Urinary bladder (tissue), 4 donors: ENCODE results near the gene MAB21L1. TPM values are rescaled to one million over a fixed set of nuclear protein-coding genes. Genes with fewer than 3 reads are reported as not detected.

Source experiments
- DNase-seq: peaks from one replicate; pipeline ENCODE4 v3.0.0-alpha.2; 2015; ENCODE audit errors: extremely low spot score
- H3K27ac ChIP-seq: one replicate; pipeline ENCODE4 v1.5.1; 2013; ENCODE audit warnings: low read depth, mild to moderate bottlenecking, moderate library complexity
- H3K36me3 ChIP-seq: one replicate; pipeline ENCODE4 v1.6.1; 2013; ENCODE audit warnings: mild to moderate bottlenecking, moderate library complexity; ENCODE audit not compliant: insufficient read depth
- H3K4me1 ChIP-seq: one replicate; pipeline ENCODE4 v1.6.1; 2013; ENCODE audit warnings: mild to moderate bottlenecking, moderate library complexity; ENCODE audit not compliant: insufficient read depth
- H3K4me3 ChIP-seq: one replicate; pipeline ENCODE4 v1.5.1; 2013; ENCODE audit warnings: low read depth, low read length
- WGBS: extraction: QIAGEN DNeasy Blood & Tissue Kit; methylation state at CpG from one replicate; pipeline ENCODE4 v1.1.7; 2013; 5-methylcytosine and 5-hydroxymethylcytosine counted together
- polyA plus RNA-seq: library from polyadenylated mRNA; stranded (reverse); fragments of 200-250 nt; gene quantifications from one replicate; pipeline ENCODE4 v1.2.3, GENCODE V29; 2013
- total RNA-seq: library from RNA; depleted of rRNA; stranded (reverse); fragments of >200 nt; gene quantifications from one replicate; pipeline ENCODE4 v1.2.3, GENCODE V29; 2014
- donor health status: healthy with polysubstance abuse.
- donor health status: healthy.

MAB21L1 gene
- total RNA-seq (3.2 TPM), polyA plus RNA-seq (1.3 TPM)

- Histone ChIP-seq H3K4me3 (peak within 1 kb of the TSS; percentile 38), H3K36me3 (no peaks in the 10 kb centered on the region), H3K27ac (peak within 1 kb of the TSS; percentile 29), H3K4me1 (no peaks in the 10 kb centered on the region)
- WGBS: 50% methylated on average over 35 of the region's 35 CpGs
- no peak for DNase-seq
Observed at GRCh38 chr13:35475960-35476943, at the start of gene MAB21L1. Gene MAB21L1, minus strand, starts transcription at chr13:35476689. Its CDS starts 551 bp downstream, at chr13:35476138.

GRCh38 chr13:35524171-35524570 lies 47.7 kb upstream of the MAB21L1 start:
- DNase-seq: no peak
- H3K27ac ChIP-seq: no peak overlapping the region
- 70% methylated on average over 3 of the region's 3 CpGs for WGBS
- H3K36me3 ChIP-seq: no peaks in the 10 kb centered on the region
- no peak overlapping the region for H3K4me3 ChIP-seq
- H3K4me1 ChIP-seq: no peaks in the 10 kb centered on the region

GRCh38 chr13:35518337-35518946 lies 42.0 kb upstream of the MAB21L1 start:
- Histone ChIP-seq H3K27ac (no peak overlapping the region), H3K4me3 (no peak overlapping the region), H3K36me3 (no peaks in the 10 kb centered on the region), H3K4me1 (no peaks in the 10 kb centered on the region)
- WGBS: 92% methylated on average over 5 of the region's 5 CpGs
- no peak for DNase-seq

GRCh38 chr13:35514801-35515502 lies 38.5 kb upstream of the MAB21L1 start:
- WGBS: 73% methylated on average over 6 of the region's 6 CpGs
- Histone ChIP-seq H3K36me3 (no peaks in the 10 kb centered on the region), H3K4me1 (no peaks in the 10 kb centered on the region), H3K4me3 (no peak overlapping the region), H3K27ac (no peak overlapping the region)
- DNase-seq: no peak

- no peaks in the 10 kb centered on the region for H3K4me1 ChIP-seq
- no peak for DNase-seq
- no peaks in the 10 kb centered on the region for H3K36me3 ChIP-seq
- no peak overlapping the region for H3K4me3 ChIP-seq
- H3K27ac ChIP-seq: no peak overlapping the region
- 90% methylated on average over 7 of the region's 7 CpGs for WGBS
Observed at GRCh38 chr13:35514061-35514477, 37.6 kb upstream of the MAB21L1 start.

GRCh38 chr13:35512271-35512920 lies 35.9 kb upstream of the MAB21L1 start:
- Histone ChIP-seq H3K36me3 (no peaks in the 10 kb centered on the region), H3K27ac (no peak overlapping the region), H3K4me3 (no peak overlapping the region), H3K4me1 (no peaks in the 10 kb centered on the region)
- WGBS: 43% methylated on average over 5 of the region's 5 CpGs
- DNase-seq: no peak

GRCh38 chr13:35502456-35502855 lies 26.0 kb upstream of the MAB21L1 start:
- Histone ChIP-seq H3K4me1 (no peaks in the 10 kb centered on the region), H3K27ac (no peak overlapping the region), H3K4me3 (no peak overlapping the region), H3K36me3 (no peaks in the 10 kb centered on the region)
- 61% methylated on average over 3 of the region's 3 CpGs for WGBS
- no peak for DNase-seq

GRCh38 chr13:35501661-35502235 lies 25.3 kb upstream of the MAB21L1 start:
- Histone ChIP-seq H3K36me3 (no peaks in the 10 kb centered on the region), H3K4me3 (no peak overlapping the region), H3K27ac (no peak overlapping the region), H3K4me1 (no peaks in the 10 kb centered on the region)
- DNase-seq: no peak
- 46% methylated on average over 6 of the region's 6 CpGs for WGBS

- H3K4me1 ChIP-seq: no peaks in the 10 kb centered on the region
- no peak overlapping the region for H3K27ac ChIP-seq
- no peaks in the 10 kb centered on the region for H3K36me3 ChIP-seq
- H3K4me3 ChIP-seq: no peak overlapping the region
- DNase-seq: no peak
- WGBS: 85% methylated on average over 2 of the region's 2 CpGs
Observed at GRCh38 chr13:35500144-35500543, 23.7 kb upstream of the MAB21L1 start.

GRCh38 chr13:35499676-35500075 lies 23.2 kb upstream of the MAB21L1 start:
- H3K36me3 ChIP-seq: no peaks in the 10 kb centered on the region
- no peak overlapping the region for H3K27ac ChIP-seq
- no peak overlapping the region for H3K4me3 ChIP-seq
- DNase-seq: no peak
- 75% methylated on average over 4 of the region's 4 CpGs for WGBS
- H3K4me1 ChIP-seq: no peaks in the 10 kb centered on the region

- Histone ChIP-seq H3K27ac (no peak overlapping the region), H3K4me1 (no peaks in the 10 kb centered on the region), H3K36me3 (no peaks in the 10 kb centered on the region), H3K4me3 (no peak overlapping the region)
- WGBS: 90% methylated on average over 2 of the region's 2 CpGs
- DNase-seq: no peak
Observed at GRCh38 chr13:35499196-35499662, 22.7 kb upstream of the MAB21L1 start.

GRCh38 chr13:35498231-35498630 lies 21.7 kb upstream of the MAB21L1 start:
- no peak overlapping the region for H3K4me3 ChIP-seq
- no peaks in the 10 kb centered on the region for H3K4me1 ChIP-seq

More at GRCh38 chr13:35498231-35498630, 21.7 kb upstream of the MAB21L1 start:
- Histone ChIP-seq H3K27ac (no peak overlapping the region), H3K36me3 (no peaks in the 10 kb centered on the region)
- DNase-seq: no peak
